Cerebellar cortex (tissue), 1 donor: Measurements from ENCODE around the gene DCLRE1A.
A peak's percentile ranks its signal among the peaks of the same experiment; 100 is the strongest.
"Not testable (repeated sequence)": the region's sequence is repeated elsewhere in the genome, so short reads cannot be mapped to it uniquely, and the experiment has no call there.

ENCODE experiments used
- DNase-seq: peaks from one replicate; pipeline ENCODE4 v3.0.0-alpha.2; 2015; ENCODE audit warnings: low spot score

The DCLRE1A gene

GRCh38 chr10:113858541-113858940 is 4.7 kb upstream of the DCLRE1A start:
- DNase-seq, result no peak

DNA sequence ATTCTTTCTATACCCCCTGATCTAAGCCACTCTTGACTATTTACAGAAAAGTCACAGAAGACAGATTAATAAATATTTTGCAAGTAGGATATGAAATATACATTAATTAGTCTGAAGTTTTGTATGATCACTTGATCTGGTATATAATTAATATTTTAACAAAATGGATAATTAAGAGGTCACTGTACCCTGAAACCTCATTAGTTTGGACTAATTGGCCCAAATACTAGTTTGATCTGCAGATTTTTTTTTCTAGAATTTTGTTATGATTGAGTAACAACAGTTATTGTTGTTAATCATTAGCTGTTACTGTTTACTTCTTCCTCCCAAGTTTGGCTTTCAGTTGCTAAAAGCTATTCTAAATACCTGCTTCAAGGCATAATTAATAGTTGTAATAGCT is 3.3 kb upstream of the DCLRE1A start:
- DNase-seq, result no peak

DNA sequence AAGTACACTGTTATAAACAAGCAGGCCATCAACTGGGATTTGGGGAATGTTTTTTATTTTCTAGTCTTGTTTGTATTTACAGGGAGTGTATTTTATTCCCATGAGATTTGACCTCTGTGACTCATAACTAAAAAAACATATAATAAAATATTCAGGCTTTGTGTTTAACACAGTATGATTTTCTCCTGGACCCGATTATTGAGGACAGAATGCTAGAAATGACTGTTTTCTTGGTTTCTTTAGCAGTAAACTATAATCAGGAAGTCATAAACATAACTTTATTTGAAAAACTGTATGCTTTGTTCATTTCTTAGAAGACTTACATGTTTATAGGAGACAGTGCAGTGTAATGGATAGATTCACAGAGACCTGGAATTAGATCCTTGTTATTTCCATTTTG is 2.7 kb upstream of the DCLRE1A start:
- no peak for DNase-seq

- peak; percentile 33 for DNase-seq
These were observed 1.1 kb upstream of the DCLRE1A start for GRCh38 chr10:113854761-113855588.

DNA sequence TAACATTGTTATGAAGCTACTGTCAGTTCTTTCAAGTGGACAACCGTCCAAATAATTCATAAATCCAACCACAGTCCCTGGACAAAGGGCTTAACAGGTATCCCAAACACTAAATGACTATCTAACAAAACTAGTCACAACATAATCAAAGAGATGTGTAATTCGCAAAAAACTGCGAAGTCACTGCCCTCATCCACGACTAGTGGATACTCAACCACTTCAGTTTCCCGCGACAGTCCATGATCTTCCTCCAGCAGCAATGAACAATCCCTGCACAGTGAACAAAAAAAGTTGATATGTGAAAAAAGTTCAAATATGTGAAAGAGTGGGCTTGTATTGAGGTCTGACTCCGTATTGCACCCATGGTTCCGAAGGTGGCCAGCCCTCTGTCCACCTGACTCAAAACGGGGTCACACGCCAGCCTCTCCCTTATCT is 287 bp downstream of the DCLRE1A start:
- DNase-seq, result no peak

DNA sequence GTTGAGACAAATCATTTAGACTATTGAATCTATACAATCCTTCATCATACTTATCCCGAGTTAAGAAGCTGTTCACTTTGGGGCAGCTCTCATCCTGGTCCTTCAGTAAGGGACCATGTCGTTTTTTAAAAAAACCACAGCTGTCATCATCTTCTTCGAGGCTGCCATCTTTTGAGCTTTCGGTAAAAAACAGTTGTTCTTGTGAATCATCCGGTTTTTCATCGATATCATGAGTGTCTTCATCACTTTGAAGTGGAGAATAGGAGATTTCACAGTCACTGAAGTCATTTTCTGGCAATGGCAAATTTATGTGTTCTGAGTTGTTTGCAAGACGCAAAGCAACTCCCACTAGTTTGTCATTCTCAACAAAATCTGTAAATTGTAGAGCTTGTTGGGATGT is 3.9 kb downstream of the DCLRE1A start:
- no peak for DNase-seq

DNA sequence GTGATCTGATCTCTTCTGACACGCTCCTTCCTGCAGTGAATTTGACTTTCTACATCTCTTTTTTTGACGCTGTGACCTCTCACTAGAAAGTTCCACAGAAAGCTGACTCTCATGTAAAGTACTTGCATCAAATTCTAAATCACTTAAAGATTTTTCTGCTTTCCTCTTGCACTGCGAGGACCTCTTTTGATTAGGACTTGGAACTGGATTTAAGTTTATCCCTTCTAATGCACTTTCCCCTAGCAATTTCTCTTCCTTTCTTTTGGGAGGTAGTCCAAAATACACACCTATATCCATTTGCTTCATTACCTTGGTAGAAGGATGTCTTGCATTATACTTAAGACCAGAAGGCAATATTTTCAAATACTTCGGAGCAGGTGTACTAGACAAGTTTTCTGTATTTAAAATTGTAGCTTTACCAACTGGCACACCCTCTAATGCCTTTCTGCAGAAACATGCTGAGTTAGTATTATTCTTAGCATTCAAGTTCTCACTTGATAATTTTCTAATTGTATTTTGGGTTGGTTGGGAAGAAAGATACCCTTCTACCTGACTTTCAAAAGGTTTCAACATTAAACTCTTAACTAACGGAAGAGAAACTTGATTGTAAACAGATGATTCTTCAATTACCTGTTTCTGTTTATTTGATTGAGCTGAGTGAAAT is 4.6 kb downstream of the DCLRE1A start:
- DNase-seq, result no peak

- no peak for DNase-seq
These were observed 7.8 kb downstream of the DCLRE1A start for GRCh38 chr10:113846036-113846435.

DNA sequence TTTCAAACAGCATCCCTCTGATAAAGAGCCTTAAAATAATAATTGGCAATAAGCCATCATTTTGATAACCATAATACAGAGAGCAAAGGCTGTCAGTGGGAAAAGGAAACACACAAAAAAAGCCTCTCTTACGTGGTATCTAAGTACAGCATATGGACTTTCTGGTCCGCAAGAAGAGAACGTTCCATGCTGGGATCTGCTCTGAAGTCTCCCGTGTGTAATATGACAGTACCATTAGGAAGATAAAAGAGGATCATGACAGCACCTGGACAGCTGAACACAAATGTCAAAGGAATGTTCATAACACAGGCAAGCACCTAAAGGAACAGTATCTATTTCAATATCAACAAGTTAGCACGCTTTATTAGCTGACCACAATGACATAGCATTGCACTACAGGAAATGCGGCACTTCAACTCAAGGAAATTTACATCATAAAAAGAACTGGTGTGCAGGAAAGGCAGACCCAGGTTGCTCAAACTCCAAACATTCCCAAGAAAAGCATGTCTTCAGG is 9.9 kb downstream of the DCLRE1A start:
- no peak for DNase-seq

GRCh38 chr10:113842171-113842570 is 11.7 kb downstream of the DCLRE1A start:
- DNase-seq, result no peak

- DNase-seq, result not testable (repeated sequence)
These were observed 25.3 kb downstream of the DCLRE1A start for GRCh38 chr10:113828567-113828966.

GRCh38 chr10:113825791-113826190 is 28.1 kb downstream of the DCLRE1A start:
- DNase-seq, result no peak

- no peak for DNase-seq
These were observed 30.5 kb downstream of the DCLRE1A start for GRCh38 chr10:113823389-113823788.

- no peak for DNase-seq
These were observed 31.7 kb downstream of the DCLRE1A start for GRCh38 chr10:113822174-113822573.

DNA sequence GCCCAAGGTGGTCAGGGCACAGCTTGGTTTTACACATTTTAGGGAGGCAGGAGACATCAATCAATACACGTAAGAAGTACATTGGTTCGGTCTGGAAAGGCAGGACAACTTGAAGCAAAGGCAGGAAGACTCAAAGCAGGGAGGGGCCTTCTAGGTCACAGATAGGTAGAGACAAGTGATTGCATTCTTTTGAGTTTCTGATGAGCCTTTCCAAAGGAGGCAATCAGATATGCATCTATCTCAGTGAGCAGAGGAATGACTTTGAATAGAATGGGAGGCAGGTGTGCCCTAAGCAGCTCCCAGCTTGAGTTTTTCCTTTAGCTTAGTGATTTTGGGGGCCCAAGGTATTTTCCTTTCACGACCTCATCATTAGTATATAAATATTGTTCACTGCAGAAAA is 32.6 kb downstream of the DCLRE1A start:
- not testable (repeated sequence) for DNase-seq

DNA sequence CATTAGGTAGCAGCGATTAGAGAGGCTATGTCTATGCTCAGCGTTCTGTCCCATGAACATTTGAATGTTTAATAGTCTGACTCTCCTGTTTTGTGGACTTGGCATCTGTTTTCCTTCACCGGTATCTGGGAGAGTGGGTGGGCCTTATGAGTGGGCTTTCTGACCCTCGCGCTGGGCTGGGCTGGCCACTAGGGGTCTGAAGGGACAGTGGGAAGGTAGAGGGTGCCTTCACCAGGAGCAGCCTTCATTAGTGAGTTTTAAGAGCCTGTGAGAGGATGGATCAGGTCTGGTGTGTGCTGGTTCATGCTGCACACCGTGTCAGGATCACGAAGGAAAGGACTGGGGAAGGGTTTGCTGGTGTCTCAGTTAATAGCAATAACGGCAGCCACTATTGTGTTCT is 33.4 kb downstream of the DCLRE1A start:
- DNase-seq, result no peak

- DNase-seq, result no peak
These were observed 33.9 kb downstream of the DCLRE1A start for GRCh38 chr10:113819989-113820388.

GRCh38 chr10:113814700-113815099 is 39.2 kb downstream of the DCLRE1A start:
- not testable (repeated sequence) for DNase-seq

GRCh38 chr10:113808168-113808567 is 45.7 kb downstream of the DCLRE1A start:
- DNase-seq, result no peak

DNA sequence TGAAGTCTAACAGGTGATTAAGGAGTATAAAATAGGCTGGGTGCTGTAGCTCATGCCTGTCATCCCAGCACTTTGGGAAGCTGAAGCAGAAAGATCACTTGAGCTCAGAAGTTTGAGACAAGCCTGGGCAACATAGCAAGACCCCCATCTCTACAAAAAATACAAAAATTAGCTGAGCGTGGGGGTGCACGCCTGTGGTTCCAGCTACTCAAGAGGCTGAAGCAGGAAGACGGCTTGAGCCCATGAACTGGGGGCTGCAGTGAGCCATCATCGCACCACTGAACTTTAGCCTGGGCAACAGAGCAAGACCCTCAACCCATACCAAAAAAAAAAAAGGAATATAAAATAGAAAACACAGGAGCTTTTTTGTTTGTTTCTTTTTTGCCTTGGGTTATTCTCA is 47.4 kb downstream of the DCLRE1A start:
- no peak for DNase-seq

GRCh38 chr10:113802997-113803396 is 50.9 kb downstream of the DCLRE1A start:
- DNase-seq, result no peak

DNA sequence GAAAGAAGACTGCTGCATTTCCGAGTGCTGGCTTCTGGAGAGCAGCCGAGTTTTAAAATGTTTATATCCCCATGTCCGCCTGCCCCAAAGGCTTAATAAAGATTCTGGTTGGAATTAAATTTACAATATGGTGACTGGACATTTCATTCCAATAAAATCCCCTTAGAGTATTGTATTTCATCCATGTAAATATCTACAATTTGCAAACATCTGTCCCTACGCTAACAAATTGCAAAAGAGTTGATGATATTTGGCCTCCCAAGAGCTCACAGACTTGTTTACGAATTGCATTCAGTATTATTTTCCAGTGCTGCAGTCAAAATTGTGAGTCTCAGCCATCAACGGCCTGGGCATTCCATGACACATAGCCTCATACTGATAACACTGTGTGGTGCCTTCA is 52.3 kb downstream of the DCLRE1A start:
- no peak for DNase-seq

GRCh38 chr10:113791691-113792090 is 62.2 kb downstream of the DCLRE1A start:
- DNase-seq, result no peak
